Measurements from ENCODE around the gene PPP1R9A.
A peak's percentile ranks its signal among the peaks of the same experiment; 100 is the strongest.

PPP1R9A gene

DNA sequence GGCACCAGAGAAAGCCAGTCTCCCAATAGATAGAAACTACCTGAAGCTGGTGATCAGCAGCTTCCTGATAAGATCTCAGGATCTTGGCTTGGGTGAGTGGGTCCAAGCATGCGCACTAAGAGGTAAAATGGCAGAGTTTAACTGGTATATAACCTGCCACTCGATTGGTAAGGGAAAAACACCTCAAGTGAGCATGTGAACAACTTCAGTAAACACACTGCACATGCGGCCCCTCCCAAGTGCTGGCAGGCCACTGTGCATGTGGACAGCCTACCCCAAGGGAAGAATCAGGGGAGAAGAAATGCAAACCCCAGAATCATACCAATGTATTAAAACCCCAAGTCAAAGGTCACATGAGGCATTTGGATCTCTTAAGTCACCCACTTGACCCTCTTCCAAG is 434.6 kb downstream of the PPP1R9A start:
- no peak for TF ChIP-seq TOX (CRISPR knock-in tag; IDR thresholded peaks at IDR 0.05; ENCODE audit: borderline replicate concordance)
- TF ChIP-seq TCF4 (CRISPR knock-in tag; IDR thresholded peaks at IDR 0.05; ENCODE audit: borderline replicate concordance) = no peak
- no peak for TF ChIP-seq ZNF8 (CRISPR knock-in tag; IDR thresholded peaks at IDR 0.05)
- no peak for TF ChIP-seq ESRRG (CRISPR knock-in tag; IDR thresholded peaks at IDR 0.05)
- TF ChIP-seq BACH2 (CRISPR knock-in tag; IDR thresholded peaks at IDR 0.05; ENCODE audit: borderline replicate concordance) = no peak
- no peak for ATAC-seq

DNA sequence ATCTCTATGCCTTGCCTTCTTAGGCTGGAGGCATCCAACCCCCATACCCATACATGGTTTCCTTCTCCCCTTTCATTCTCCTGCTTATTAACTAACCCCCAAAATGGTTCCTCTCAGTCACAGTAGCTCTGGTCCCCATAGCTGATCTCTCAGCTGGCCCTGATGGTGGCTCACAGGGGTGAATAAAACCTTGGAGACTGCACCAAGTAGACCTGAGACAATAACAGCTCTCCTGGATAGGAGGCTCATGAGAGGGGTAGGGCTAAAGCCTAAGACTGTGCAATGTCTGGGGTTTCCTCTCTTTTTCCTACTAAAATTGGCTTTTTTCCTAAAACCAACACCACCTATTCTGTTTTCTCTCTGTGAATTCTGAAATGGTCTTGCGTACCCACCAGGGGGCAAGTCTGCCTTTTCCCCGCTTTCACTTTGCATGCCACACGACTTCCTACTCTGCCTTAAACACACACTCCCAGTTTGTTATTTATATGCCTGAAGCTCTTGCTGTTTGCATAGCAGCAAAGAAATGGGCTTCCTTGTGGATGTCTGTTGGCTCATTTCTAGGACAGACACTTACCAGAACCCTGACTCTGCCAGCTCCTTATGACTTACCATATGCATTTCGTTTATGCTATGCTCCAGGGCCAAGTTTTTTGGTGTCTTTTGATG is 435.4 kb downstream of the PPP1R9A start:
- TF ChIP-seq OSR1 (CRISPR knock-in tag; IDR thresholded peaks at IDR 0.05) (no peak), TOX (CRISPR knock-in tag; IDR thresholded peaks at IDR 0.05; ENCODE audit: borderline replicate concordance) (no peak), ZNF70 (CRISPR knock-in tag; IDR thresholded peaks at IDR 0.05) (no peak), SNAI2 (CRISPR knock-in tag; IDR thresholded peaks at IDR 0.05) (no peak), CSDC2 (CRISPR knock-in tag; IDR thresholded peaks at IDR 0.05) (no peak), ARNTL (CRISPR knock-in tag; IDR thresholded peaks at IDR 0.05; ENCODE audit: borderline replicate concordance, low read depth) (no peak), TCF4 (CRISPR knock-in tag; IDR thresholded peaks at IDR 0.05; ENCODE audit: borderline replicate concordance) (no peak), RARB (CRISPR knock-in tag; IDR thresholded peaks at IDR 0.05) (no peak), ZFP3 (CRISPR knock-in tag; IDR thresholded peaks at IDR 0.05) (no peak), ZC3H10 (CRISPR knock-in tag; IDR thresholded peaks at IDR 0.05) (no peak), ISL1 (CRISPR knock-in tag; IDR thresholded peaks at IDR 0.05) (no peak), ESRRG (CRISPR knock-in tag; IDR thresholded peaks at IDR 0.05) (no peak), BACH2 (CRISPR knock-in tag; IDR thresholded peaks at IDR 0.05; ENCODE audit: borderline replicate concordance) (no peak)
- TF ChIP-seq, protein P1, sequence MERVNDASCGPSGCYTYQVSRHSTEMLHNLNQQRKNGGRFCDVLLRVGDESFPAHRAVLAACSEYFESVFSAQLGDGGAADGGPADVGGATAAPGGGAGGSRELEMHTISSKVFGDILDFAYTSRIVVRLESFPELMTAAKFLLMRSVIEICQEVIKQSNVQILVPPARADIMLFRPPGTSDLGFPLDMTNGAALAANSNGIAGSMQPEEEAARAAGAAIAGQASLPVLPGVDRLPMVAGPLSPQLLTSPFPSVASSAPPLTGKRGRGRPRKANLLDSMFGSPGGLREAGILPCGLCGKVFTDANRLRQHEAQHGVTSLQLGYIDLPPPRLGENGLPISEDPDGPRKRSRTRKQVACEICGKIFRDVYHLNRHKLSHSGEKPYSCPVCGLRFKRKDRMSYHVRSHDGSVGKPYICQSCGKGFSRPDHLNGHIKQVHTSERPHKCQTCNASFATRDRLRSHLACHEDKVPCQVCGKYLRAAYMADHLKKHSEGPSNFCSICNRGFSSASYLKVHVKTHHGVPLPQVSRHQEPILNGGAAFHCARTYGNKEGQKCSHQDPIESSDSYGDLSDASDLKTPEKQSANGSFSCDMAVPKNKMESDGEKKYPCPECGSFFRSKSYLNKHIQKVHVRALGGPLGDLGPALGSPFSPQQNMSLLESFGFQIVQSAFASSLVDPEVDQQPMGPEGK (CRISPR knock-in tag; IDR thresholded peaks at IDR 0.05; ENCODE audit: borderline replicate concordance) = no peak
- TF ChIP-seq, protein P2, sequence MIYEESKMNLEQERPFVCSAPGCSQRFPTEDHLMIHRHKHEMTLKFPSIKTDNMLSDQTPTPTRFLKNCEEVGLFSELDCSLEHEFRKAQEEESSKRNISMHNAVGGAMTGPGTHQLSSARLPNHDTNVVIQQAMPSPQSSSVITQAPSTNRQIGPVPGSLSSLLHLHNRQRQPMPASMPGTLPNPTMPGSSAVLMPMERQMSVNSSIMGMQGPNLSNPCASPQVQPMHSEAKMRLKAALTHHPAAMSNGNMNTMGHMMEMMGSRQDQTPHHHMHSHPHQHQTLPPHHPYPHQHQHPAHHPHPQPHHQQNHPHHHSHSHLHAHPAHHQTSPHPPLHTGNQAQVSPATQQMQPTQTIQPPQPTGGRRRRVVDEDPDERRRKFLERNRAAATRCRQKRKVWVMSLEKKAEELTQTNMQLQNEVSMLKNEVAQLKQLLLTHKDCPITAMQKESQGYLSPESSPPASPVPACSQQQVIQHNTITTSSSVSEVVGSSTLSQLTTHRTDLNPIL (CRISPR knock-in tag; IDR thresholded peaks at IDR 0.05; ENCODE audit: low read depth) = no peak
- TF ChIP-seq, protein P3, sequence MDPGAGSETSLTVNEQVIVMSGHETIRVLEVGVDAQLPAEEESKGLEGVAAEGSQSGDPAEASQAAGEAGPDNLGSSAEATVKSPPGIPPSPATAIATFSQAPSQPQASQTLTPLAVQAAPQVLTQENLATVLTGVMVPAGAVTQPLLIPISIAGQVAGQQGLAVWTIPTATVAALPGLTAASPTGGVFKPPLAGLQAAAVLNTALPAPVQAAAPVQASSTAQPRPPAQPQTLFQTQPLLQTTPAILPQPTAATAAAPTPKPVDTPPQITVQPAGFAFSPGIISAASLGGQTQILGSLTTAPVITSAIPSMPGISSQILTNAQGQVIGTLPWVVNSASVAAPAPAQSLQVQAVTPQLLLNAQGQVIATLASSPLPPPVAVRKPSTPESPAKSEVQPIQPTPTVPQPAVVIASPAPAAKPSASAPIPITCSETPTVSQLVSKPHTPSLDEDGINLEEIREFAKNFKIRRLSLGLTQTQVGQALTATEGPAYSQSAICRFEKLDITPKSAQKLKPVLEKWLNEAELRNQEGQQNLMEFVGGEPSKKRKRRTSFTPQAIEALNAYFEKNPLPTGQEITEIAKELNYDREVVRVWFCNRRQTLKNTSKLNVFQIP (CRISPR knock-in tag; IDR thresholded peaks at IDR 0.05; ENCODE audit: borderline replicate concordance, low read depth) = no peak
- TF ChIP-seq, protein P4, sequence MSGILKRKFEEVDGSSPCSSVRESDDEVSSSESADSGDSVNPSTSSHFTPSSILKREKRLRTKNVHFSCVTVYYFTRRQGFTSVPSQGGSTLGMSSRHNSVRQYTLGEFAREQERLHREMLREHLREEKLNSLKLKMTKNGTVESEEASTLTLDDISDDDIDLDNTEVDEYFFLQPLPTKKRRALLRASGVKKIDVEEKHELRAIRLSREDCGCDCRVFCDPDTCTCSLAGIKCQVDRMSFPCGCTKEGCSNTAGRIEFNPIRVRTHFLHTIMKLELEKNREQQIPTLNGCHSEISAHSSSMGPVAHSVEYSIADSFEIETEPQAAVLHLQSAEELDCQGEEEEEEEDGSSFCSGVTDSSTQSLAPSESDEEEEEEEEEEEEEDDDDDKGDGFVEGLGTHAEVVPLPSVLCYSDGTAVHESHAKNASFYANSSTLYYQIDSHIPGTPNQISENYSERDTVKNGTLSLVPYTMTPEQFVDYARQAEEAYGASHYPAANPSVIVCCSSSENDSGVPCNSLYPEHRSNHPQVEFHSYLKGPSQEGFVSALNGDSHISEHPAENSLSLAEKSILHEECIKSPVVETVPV (CRISPR knock-in tag; IDR thresholded peaks at IDR 0.05) = no peak

More for the DNA sequence above, 435.4 kb downstream of the PPP1R9A start:
- peak; percentile 60; the same call in 2 of the 3 replicates for ATAC-seq

All from SK-N-SH treated with all-trans-retinoic acid at 6 μM for 48 hours (cell line).